HG02884 (cell line): ENCODE results near the gene GRK3.
"Not testable (repeated sequence)": the region's sequence is repeated elsewhere in the genome, so short reads cannot be mapped to it uniquely, and the experiment has no call there.

Experiments
- ATAC-seq: cut with Tn5 transposase; IDR thresholded peaks from one replicate; pipeline ENCODE4 v1.9.1; 2021; ENCODE audit warnings: mild to moderate bottlenecking, moderate library complexity; ENCODE audit not compliant: unreplicated experiment

The GRK3 gene

GRCh38 chr22:25694196-25694907, 129.9 kb downstream of the GRK3 start:
- no peak for ATAC-seq

GRCh38 chr22:25695146-25695545, 130.7 kb downstream of the GRK3 start:
- no peak for ATAC-seq

GRCh38 chr22:25696763-25697162, 132.3 kb downstream of the GRK3 start:
- ATAC-seq = no peak

- ATAC-seq = no peak
Measured at GRCh38 chr22:25697181-25697664, 132.7 kb downstream of the GRK3 start.

GRCh38 chr22:25697978-25698377, 133.5 kb downstream of the GRK3 start:
- ATAC-seq = no peak

GRCh38 chr22:25698461-25698860, 134.0 kb downstream of the GRK3 start:
- no peak for ATAC-seq

GRCh38 chr22:25698978-25699377, 134.5 kb downstream of the GRK3 start:
- no peak for ATAC-seq

GRCh38 chr22:25701056-25701780, 136.7 kb downstream of the GRK3 start:
- ATAC-seq = no peak

GRCh38 chr22:25702040-25702439, 137.6 kb downstream of the GRK3 start:
- ATAC-seq = no peak

GRCh38 chr22:25702571-25703167, 138.2 kb downstream of the GRK3 start:
- ATAC-seq = no peak

- ATAC-seq = no peak
Measured at GRCh38 chr22:25704701-25705100, 140.2 kb downstream of the GRK3 start.

- ATAC-seq = no peak
Measured at GRCh38 chr22:25706197-25706596, 141.7 kb downstream of the GRK3 start.

GRCh38 chr22:25708430-25708829, 144.0 kb downstream of the GRK3 start:
- not testable (repeated sequence) for ATAC-seq

- ATAC-seq = no peak
Measured at GRCh38 chr22:25709758-25710157, 145.3 kb downstream of the GRK3 start.

- ATAC-seq = no peak
Measured at GRCh38 chr22:25710501-25710900, 146.0 kb downstream of the GRK3 start.

- ATAC-seq = no peak
Measured at GRCh38 chr22:25711491-25711890, 147.0 kb downstream of the GRK3 start.

- no peak for ATAC-seq
Measured at GRCh38 chr22:25712661-25713400, 148.4 kb downstream of the GRK3 start.

GRCh38 chr22:25714070-25714469, 149.6 kb downstream of the GRK3 start:
- ATAC-seq = no peak

- ATAC-seq = no peak
Measured at GRCh38 chr22:25714739-25715138, 150.3 kb downstream of the GRK3 start.

GRCh38 chr22:25716637-25717036, 152.2 kb downstream of the GRK3 start:
- no peak for ATAC-seq

GRCh38 chr22:25718135-25718840, 153.8 kb downstream of the GRK3 start:
- no peak for ATAC-seq
